Transverse colon (tissue), 4 donors: ENCODE data around the gene AFF1. TPM values are rescaled to one million over a fixed set of nuclear protein-coding genes. Genes with fewer than 3 reads are reported as not detected.

Experiments
- DNase-seq: peaks from one replicate; pipeline ENCODE4 v3.0.0-alpha.2; 2019
- H3K27ac ChIP-seq, 4 donors: fragments of 200-600 bp; sonication (generic); 2 replicates each; pipeline ENCODE4 v1.5.1; 2016 to 2018; ENCODE audit warnings: inconsistent platforms in 4 of 4
- H3K27me3 ChIP-seq: fragments of 200-600 bp; sonication (generic); 2 replicates; pipeline ENCODE4 v1.5.1; 2017; ENCODE audit warnings: inconsistent platforms
- H3K36me3 ChIP-seq, 4 donors: fragments of 200-600 bp; sonication (generic); 2 replicates each; pipeline ENCODE4 v1.5.1; 2017 to 2019; ENCODE audit warnings: inconsistent platforms in 4 of 4
- H3K4me1 ChIP-seq, 4 donors: fragments of 200-600 bp; sonication (generic); 2 replicates each; pipeline ENCODE4 v1.5.1; 2017 to 2020; ENCODE audit warnings: inconsistent platforms in 4 of 4
- H3K4me3 ChIP-seq, 4 donors: fragments of 200-600 bp; sonication (generic); 1 replicate in 1 of 4; 2 replicates in 3 of 4; pipeline versions ENCODE4 v1.5.1 to v1.6.1; 2017 to 2019; ENCODE audit warnings: inconsistent platforms in 4 of 4
- H3K9me3 ChIP-seq, 2 donors: fragments of 200-600 bp; sonication (generic); 2 replicates each; pipeline ENCODE4 v1.5.1; 2017 to 2019; ENCODE audit warnings: inconsistent platforms in 2 of 2
- EP300 ChIP-seq: sonication (generic); formaldehyde crosslinking; IDR thresholded peaks from one replicate; pipeline ENCODE4 v1.6.1; 2017; ENCODE audit warnings: antibody characterized with exemption, low read depth
- POLR2A ChIP-seq: fragments of 450-650 bp; IDR thresholded peaks from one replicate; pipeline ENCODE4 v1.6.1; 2016; ENCODE audit warnings: antibody characterized with exemption, mild to moderate bottlenecking, moderate library complexity
- POLR2AphosphoS5 ChIP-seq, 3 donors: sonication (generic); formaldehyde crosslinking; IDR thresholded peaks; one replicate each; pipeline ENCODE4 v1.6.1; 2016; ENCODE audit warnings: antibody characterized with exemption in 3 of 3
- WGBS, 2 donors: methylation state at CpG; one replicate each; pipeline ENCODE4 v1.1.5; 2018; ENCODE audit warnings: low coverage in 1 of 2; 5-methylcytosine and 5-hydroxymethylcytosine counted together
- in situ Hi-C, 4 donors: fragments of 200-750 bp; cut with MboI; loops; one replicate each; pipeline versions ENCODE4 v1.15.0 to v1.15.1; 2017; ENCODE audit warnings: low sequenced_read_pairs in 3 of 4, low pct_ligation_motif_present in 1 of 4, low pct_unique_long_range_greater_than_20kb in 1 of 4
- intact Hi-C: fragments of 100-400 bp; cut with DNase I; formaldehyde crosslinking; loops from one replicate; pipeline ENCODE4 v1.15.1; 2023; ENCODE audit warnings: low total_unique reads
- total RNA-seq, 4 donors: library from RNA; depleted of rRNA; stranded (reverse); fragments of >200 nt; gene quantifications; one replicate each; pipeline ENCODE4 v1.1.0, GENCODE V29; 2016
- TF ChIP-seq, protein P1 (sequence below), 5 experiments: fragments of 200-600 bp in 3 of 5; fragments of 450-650 bp in 2 of 5; sonication (generic) in 3 of 5; IDR thresholded peaks; 1 replicate in 2 of 5; 2 replicates in 3 of 5; pipeline ENCODE4 v1.5.1; 2016 to 2017; ENCODE audit warnings: antibody characterized with exemption in 5 of 5, inconsistent platforms in 3 of 5, mild to moderate bottlenecking in 2 of 5, moderate library complexity in 1 of 5

AFF1 gene
- total RNA-seq, 4 donors from 2014 or later: 77.1 to 151 (median 97.0) TPM

DNA sequence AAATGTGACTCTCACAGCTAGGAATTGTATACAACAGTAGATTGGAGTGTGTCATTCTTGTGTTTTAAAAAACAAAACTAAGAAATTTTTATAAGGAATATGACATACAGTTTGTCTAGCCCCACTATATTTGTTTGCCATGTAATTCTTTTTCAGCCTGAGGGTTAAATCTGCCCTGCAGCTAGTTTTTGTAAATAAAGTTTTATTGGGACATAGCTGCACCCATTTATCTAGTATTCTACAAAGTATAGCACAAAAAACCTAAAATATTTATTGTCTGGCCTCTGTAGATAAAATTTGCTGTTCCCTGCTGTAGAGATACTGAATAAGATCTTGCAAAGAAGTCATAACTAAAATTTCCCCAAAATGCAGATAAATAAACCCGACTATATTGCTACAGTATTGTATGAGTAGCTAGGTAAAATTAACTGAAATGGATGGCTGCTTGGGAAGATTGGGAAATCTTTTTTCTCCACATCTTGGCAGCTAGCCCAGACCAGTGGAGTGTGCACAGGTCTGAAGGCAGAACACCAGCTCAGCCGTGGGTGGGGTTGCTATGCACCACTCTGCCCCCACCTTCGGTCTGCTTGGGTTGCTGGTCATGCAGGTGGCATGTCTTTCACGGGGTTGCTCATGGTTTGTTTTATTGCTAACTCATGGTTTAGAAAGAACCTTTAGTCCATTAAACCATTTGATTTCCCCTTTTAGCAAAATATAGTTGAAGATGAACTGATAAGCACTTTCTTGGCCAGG lies 157.8 kb downstream of the AFF1 start:
- no peaks in the 10 kb centered on the region for H3K27me3 ChIP-seq
- 22 to 27% methylated on average over 1 to 4 of the region's 4 CpGs for WGBS, 2 donors
- in situ Hi-C loops: loop anchor here in 3 of 4 donors (5.0 to 10.0 kb wide), 2 partner anchors 168 to 170 kb away; no protein-coding TSS in a partner anchor
- H3K9me3 ChIP-seq: no peaks in the 10 kb centered on the region
- H3K36me3 ChIP-seq: peaks cover 0 to 7% (median 0%) of the 10 kb centered on the region in 4 donors
- intact Hi-C loops: no loop called here
- TF ChIP-seq POLR2A (no peak), POLR2AphosphoS5 (IDR thresholded peaks at IDR 0.05) (peak in 1 of 3 donors; percentile 25)
- H3K27ac ChIP-seq: peak overlapping the region; percentile 29 to 62 (median 45)
- H3K4me3 ChIP-seq: no peak overlapping the region
- DNase-seq: peak; percentile 77
- H3K4me1 ChIP-seq: peaks cover 6 to 30% (median 26%) of the 10 kb centered on the region in 4 donors

DNA sequence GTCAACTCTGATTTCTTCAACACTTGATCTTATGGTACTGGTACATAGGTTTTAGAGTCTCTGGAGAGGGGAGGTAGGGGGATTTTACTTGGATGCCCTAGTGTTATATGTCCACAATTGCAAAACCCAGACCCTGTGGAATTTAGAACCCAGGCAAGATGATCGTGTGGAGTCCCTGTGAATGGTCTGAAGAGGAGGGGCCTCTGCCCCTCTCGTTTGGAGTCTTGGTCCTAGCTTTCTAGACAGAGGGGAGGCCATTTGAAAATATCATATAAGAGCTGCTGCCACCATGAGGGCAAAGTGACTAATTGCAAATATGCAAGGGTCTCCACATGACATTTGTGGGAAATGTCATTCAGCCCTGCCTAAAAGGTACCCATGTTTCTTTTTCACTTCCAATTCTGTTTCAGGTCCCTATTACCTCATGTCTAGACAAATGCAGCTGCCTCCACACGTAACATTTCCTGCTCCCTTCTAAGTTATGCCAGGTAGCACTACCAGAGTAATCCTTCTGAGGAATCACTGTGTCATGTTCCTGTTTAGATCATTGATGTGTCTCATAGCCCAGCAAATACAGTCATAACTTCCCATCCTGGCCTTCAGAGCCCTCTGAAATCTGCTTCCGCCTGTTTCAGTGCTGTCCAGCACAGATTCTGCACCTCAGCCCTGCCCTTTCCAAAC lies 158.8 kb downstream of the AFF1 start:
- H3K4me3 ChIP-seq: no peak overlapping the region
- H3K27ac ChIP-seq: peak overlapping the region; percentile 29 to 62 (median 45)
- TF ChIP-seq, protein P1, sequence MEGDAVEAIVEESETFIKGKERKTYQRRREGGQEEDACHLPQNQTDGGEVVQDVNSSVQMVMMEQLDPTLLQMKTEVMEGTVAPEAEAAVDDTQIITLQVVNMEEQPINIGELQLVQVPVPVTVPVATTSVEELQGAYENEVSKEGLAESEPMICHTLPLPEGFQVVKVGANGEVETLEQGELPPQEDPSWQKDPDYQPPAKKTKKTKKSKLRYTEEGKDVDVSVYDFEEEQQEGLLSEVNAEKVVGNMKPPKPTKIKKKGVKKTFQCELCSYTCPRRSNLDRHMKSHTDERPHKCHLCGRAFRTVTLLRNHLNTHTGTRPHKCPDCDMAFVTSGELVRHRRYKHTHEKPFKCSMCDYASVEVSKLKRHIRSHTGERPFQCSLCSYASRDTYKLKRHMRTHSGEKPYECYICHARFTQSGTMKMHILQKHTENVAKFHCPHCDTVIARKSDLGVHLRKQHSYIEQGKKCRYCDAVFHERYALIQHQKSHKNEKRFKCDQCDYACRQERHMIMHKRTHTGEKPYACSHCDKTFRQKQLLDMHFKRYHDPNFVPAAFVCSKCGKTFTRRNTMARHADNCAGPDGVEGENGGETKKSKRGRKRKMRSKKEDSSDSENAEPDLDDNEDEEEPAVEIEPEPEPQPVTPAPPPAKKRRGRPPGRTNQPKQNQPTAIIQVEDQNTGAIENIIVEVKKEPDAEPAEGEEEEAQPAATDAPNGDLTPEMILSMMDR (IDR thresholded peaks at IDR 0.05): peak; percentile 44 to 61 (median 52)
- TF ChIP-seq EP300: no peak
- peaks cover 0 to 7% (median 0%) of the 10 kb centered on the region in 4 donors for H3K36me3 ChIP-seq
- 26 to 37% methylated on average over 3 to 4 of the region's 4 CpGs for WGBS, 2 donors
- peaks cover 6 to 40% (median 26%) of the 10 kb centered on the region in 4 donors for H3K4me1 ChIP-seq
- H3K27me3 ChIP-seq: no peaks in the 10 kb centered on the region
- intact Hi-C loops (no loop called here), in situ Hi-C loops (loop anchor here in 3 of 4 donors (5.0 to 10.0 kb wide), 2 partner anchors 169 to 171 kb away; no protein-coding TSS in a partner anchor)
- H3K9me3 ChIP-seq: no peaks in the 10 kb centered on the region
- DNase-seq: no peak

DNA sequence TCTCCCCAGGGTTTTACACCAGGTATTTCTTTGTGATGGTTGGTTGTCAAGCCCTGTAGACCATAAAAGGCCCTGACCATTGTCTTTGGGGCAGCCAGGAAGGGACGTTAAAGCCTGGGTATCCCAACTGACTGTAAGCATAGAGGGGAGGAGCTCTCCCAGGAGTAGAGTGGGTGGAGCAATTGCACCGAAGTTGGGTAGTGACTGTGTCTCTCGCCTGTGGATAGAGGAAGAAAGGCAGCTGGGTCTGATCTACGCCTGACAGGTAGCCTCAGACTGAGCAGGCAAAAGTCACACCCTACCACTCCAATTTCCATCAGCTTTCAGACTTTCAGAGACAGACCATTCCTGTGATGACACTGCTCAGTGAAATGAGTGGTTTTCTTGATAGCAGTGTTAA lies 162.3 kb downstream of the AFF1 start:
- intact Hi-C loops (no loop called here), in situ Hi-C loops (loop anchor here in 3 of 4 donors (5.0 to 10.0 kb wide), 2 partner anchors 172 to 175 kb away; no protein-coding TSS in a partner anchor)
- no peak for TF ChIP-seq POLR2A
- TF ChIP-seq, protein P1 (IDR thresholded peaks at IDR 0.05): no peak
- no peak for TF ChIP-seq EP300
- no peak for TF ChIP-seq POLR2AphosphoS5 (IDR thresholded peaks at IDR 0.05)
- H3K27me3 ChIP-seq: no peaks in the 10 kb centered on the region
- no peaks in the 10 kb centered on the region for H3K36me3 ChIP-seq
- no peaks in the 10 kb centered on the region for H3K9me3 ChIP-seq
- H3K4me1 ChIP-seq: peaks cover 5 to 41% (median 21%) of the 10 kb centered on the region in 4 donors
- peak; percentile 28 for DNase-seq
- H3K4me3 ChIP-seq: no peak overlapping the region
- peak overlapping the region in 1 of 4 donors; percentile 5 for H3K27ac ChIP-seq
- 36 to 40% methylated on average over 1 to 4 of the region's 4 CpGs for WGBS, 2 donors

DNA sequence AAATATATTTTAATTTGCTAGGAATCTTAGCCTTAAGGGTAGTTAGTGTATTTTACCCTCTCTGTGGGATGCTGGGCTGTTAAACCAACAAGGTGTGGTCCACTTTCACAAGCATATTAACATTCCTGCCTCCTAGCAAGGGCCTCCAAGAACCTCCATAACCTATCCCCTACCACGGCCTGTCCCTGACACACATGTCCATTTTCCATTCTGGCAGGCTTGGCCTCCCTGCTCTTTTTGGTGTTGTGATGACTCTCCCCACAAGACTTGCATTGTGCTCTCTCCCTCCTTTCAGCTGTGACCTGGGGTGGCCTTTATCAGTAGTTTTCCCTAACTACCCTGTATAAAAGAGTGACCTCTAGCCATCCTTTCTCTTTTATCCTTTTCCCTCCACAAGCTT lies 165.4 kb downstream of the AFF1 start:
- in situ Hi-C loops: no loop called here
- no peak for DNase-seq

More for the DNA sequence above, 165.4 kb downstream of the AFF1 start:
- H3K36me3 ChIP-seq: no peaks in the 10 kb centered on the region
- H3K9me3 ChIP-seq: no peaks in the 10 kb centered on the region
- H3K27ac ChIP-seq: peak overlapping the region; percentile 1 to 45 (median 20)
- intact Hi-C loops: loop anchor here (10.0 kb wide), 1 partner anchor 165 kb away; the partner anchor contains the start of gene AFF1
- H3K27me3 ChIP-seq: no peaks in the 10 kb centered on the region
- WGBS, 2 donors: 57 to 61% methylated on average over 1 of the region's 1 CpG
- peaks cover 17 to 52% (median 26%) of the 10 kb centered on the region in 4 donors for H3K4me1 ChIP-seq
- H3K4me3 ChIP-seq: no peak overlapping the region
- TF ChIP-seq POLR2AphosphoS5 (IDR thresholded peaks at IDR 0.05) (no peak), POLR2A (no peak), EP300 (no peak)
- TF ChIP-seq, protein P1 (IDR thresholded peaks at IDR 0.05): no peak
